GM19328 (cell line): ENCODE measurements around the gene ORMDL2.

Experiments used
- ATAC-seq: cut with Tn5 transposase; IDR thresholded peaks from one replicate; pipeline ENCODE4 v1.9.1; 2021; ENCODE audit warnings: mild to moderate bottlenecking, moderate library complexity; ENCODE audit not compliant: unreplicated experiment

ORMDL2 gene

GRCh38 chr12:55817345-55818139 lies at the start of gene ORMDL2, which contains the start of gene SARNP:
Gene ORMDL2, plus strand, starts transcription at chr12:55818041. Its CDS starts 959 bp downstream, at chr12:55819000.
Gene SARNP, minus strand, starts transcription at chr12:55817724. Its CDS starts 23 bp downstream, at chr12:55817701.
- peak; percentile 96 for ATAC-seq

DNA sequence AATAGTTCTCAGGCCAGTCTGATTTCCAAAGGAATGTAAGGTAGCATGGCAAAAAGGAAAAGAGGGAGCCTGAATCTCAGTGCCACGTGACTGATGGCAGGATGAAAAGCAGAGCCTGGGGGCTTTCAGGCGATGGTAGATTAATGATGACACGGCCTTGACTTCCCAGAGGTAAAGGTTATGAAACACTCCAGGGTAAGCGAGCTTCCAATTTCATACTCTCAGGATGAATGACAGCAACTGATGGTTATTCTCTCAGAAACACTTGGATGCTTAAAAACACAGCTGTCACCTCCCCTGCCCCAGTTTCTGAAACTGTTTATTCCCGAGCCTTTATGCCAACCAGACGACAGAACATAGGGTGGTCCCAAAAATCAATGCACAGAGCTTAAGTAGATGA lies 46.1 kb upstream of the ORMDL2 start:
- ATAC-seq: no peak

DNA sequence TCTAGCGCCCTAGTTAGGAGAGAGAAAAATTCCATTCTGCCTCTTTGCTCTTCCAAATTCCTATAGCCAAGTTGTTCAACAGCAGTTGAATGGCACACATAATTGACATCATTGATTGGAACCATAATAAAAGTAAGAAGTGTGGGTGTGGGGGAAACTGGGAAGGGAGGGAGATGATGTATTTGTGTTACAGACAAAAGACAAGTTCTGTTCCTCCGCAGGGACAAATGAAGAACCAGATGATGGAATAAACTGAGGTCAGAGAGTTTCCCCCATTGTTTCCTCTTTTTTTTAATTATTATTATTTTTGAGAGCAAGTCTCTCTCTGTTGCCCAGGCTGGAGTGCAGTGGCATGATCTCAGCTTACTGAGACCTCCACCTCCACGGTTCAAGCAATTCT lies 40.0 kb upstream of the ORMDL2 start:
- no peak for ATAC-seq

- ATAC-seq: no peak
Measured at GRCh38 chr12:55780685-55781084, 37.2 kb upstream of the ORMDL2 start.

DNA sequence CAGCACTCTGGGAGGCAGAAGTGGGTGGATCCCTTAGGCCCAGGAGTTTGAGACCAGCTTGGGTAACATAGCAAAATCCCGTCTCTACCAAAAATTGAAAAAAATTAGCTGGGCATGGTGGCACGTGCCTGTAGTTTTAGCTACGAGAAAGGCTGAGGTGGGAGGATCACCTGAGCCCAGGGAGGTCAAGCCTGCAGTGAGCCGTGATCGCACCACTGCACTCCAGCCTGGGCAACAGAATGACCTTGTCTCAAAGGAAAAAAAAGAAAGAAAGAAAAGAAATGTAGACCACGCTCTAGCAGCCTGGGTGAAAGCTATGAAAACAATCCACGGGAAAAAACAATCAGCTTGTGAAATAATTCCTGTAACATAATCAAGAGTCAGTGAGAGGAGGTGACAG lies 29.3 kb upstream of the ORMDL2 start:
- ATAC-seq: no peak

DNA sequence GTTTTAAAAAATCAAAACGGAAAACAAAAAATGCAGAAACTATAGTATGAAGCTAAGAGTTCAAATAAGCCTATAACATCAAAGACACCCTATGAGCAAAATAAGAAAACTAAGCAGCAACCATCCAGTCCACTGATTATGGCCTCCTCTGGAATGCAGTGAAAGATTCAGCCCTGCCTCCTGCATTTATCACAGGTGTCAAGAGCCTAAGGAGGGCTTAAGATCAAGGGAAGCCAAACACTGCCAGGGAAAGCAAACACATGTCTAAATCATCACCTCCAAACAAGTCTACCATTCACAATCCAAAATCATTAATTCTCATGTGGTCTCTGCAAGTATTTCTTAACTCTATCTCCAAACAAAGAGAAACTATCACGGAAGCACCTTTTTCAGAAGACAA lies 28.7 kb upstream of the ORMDL2 start:
- no peak for ATAC-seq

- no peak for ATAC-seq
Measured at GRCh38 chr12:55789893-55790292, 27.9 kb upstream of the ORMDL2 start.

GRCh38 chr12:55795950-55796349 lies 21.9 kb upstream of the ORMDL2 start:
- no peak for ATAC-seq

DNA sequence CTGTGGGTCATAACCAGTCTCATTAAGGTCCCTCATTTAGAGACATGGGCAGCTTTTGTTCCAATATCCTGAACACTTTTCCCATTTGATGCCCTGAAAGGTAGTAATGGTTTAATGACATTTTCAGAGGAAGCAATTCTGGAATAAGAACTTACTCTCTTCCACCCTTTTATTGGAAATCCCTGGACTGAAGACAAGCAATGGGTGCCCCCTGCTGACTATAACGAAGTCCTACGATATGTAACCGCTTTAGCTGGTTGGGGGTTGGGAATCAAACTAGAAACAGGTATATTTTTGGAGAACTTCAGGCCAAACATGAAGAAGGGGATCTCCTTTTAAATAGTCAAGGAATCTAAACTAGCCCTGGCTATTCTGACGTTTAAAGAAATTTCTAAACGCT lies 20.8 kb upstream of the ORMDL2 start:
- no peak for ATAC-seq

- ATAC-seq: no peak
Measured at GRCh38 chr12:55797550-55797949, 20.3 kb upstream of the ORMDL2 start.

DNA sequence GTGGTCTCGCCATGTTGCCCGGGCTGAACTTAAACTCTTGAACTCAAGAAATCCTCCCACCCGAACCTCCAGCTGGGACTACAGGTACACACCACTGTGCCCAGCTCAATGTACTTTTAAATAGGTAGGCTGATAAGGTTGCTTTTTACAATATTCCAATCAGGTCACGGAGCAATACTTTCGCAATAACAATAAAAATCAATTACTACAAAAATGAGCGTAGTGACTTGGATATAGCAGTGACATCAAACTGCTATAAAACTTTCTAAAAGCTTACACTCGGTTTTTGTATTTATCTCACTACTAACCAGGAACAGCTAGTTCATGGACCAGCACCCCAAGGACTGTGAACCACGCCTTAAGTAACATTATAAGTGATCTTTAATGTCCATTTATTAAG lies 10.9 kb upstream of the ORMDL2 start:
- no peak for ATAC-seq

DNA sequence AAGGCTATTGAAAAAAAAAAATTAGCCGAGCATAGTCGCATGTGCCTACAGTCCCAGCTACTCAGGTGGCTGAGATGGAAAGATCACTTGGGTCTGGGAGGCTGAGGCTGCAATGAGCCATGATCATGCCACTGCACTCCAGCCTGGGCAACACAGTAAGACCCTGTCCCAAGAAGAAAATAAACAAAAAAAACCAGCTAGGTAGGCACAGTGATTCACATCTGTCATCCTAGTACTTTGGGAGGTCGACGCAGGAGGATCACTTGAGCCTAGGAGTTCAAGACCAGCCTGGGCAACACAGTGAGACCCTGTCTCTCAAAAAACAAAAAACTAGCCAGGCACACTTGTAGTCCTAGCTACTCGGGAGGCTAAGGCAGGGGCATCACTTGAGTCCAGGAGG lies 8.6 kb upstream of the ORMDL2 start:
- ATAC-seq: no peak

DNA sequence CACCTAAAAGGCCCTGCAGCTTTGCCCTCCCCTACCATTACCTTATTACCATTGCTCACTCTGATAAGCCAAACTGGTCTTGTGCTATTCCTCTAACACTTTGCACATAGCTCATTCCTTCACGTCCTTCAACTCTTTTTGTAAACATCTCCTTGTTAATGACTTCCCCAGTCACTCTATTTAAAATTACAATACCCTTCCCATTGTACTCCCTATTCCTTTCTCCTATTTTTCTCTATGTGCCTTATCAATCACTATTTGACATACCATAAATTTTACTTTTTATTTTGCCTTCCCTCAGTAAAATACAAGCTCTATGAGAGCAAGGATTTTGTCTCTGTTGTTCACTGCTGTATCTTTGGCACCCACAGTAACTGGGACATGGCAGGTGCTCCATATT lies 5.8 kb upstream of the ORMDL2 start:
- no peak for ATAC-seq

- ATAC-seq: no peak
Measured at GRCh38 chr12:55814257-55814656, 3.6 kb upstream of the ORMDL2 start.

DNA sequence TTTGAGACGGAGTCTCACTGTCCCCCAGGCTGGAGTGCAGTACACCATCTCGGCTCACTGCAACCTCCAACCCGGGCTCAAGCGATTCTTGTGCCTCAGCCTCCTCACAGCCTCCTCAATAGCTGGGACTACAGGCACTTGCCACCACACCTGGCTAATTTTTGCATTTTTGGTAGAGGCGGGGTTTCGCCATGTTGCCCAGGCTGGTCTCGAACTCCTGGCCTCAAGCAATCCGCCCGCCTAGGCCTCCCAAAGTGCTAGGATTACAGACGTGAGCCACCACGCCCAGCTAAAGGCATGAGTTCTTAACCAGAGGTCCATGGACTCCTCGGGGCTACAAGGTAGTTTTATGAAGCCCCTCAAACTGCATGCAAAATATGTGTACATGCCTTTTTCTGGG lies 2.4 kb upstream of the ORMDL2 start:
- ATAC-seq: no peak

- ATAC-seq: no peak
Measured at GRCh38 chr12:55816881-55817344, 928 bp upstream of the ORMDL2 start.

GRCh38 chr12:55818140-55818728 lies 393 bp downstream of the ORMDL2 start:
- peak; percentile 30 for ATAC-seq

- no peak for ATAC-seq
Measured at GRCh38 chr12:55818886-55819285, 1.0 kb downstream of the ORMDL2 start.

- ATAC-seq: no peak
Measured at GRCh38 chr12:55820679-55821078, 2.8 kb downstream of the ORMDL2 start.

GRCh38 chr12:55822228-55822627 lies 4.4 kb downstream of the ORMDL2 start:
- ATAC-seq: no peak

DNA sequence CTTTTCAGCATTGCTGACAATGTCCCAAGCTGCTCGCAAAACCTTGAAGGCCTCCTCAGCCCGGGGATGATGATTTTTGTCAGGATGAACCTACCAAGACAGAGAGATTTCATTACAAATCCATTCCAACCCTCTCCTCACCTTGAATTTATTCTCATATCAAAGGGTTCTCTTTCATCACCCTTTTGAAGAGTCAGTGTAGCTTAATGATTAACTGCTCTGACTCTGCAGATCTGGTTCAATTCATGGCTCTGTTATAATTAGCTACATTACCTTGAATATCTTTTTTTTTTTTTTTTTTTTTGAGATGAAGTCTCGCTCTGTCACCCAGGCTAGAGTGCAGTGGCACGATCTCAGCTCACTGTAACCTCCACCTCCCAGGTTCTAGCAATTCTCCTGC lies 5.6 kb downstream of the ORMDL2 start:
- ATAC-seq: no peak

GRCh38 chr12:55824726-55825125 lies 6.9 kb downstream of the ORMDL2 start:
- no peak for ATAC-seq
